Cerebellar nuclear complex (tissue), 1 donor: ENCODE measurements around the gene WDR5B.
A peak's percentile ranks its signal among the peaks of the same experiment; 100 is the strongest.

Experiments
- DNase-seq, 2 experiments: peaks; one replicate each; lab custom pipeline; 2025; lab: John Stamatoyannopoulos, UW

The WDR5B gene

DNA sequence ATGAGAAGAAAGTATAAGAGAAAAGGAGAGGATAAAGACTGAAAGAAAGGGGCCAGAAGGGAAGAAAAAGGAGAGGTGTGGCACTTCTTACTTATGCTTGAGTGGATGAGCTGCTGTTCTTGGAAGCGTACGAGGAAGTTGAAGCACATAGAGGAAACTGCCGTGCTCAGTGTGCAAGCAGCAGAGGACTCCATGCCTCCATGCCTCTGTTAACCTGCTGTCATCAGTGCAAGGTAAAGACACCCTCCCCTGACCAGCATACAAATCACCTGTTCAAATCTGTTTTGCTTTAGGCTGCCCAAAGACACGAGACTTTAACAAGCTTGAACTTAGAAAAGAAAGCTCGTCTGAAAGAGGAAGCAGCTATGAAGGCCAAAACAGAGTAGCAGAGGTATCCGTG lies 6.4 kb downstream of the WDR5B start:
- no peak for DNase-seq

DNA sequence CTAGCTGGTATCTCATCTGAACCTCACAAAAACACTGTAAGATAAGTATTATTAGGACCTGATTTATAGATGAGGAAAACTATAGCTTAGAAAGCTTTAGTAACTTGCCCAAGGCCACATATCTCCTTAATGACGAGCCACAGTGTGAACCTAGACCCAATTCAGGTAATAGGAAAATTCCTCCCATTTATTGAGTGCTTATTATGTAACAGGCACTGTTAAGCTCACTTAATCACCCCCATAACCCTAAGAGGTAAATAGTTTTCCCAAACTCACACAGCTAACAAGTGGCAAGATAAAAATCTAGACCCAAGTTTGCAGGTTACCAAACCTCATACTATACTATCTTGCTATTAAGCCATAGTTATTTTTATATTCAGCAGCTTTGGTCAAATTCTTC lies 7.9 kb downstream of the WDR5B start:
- no peak for DNase-seq

DNA sequence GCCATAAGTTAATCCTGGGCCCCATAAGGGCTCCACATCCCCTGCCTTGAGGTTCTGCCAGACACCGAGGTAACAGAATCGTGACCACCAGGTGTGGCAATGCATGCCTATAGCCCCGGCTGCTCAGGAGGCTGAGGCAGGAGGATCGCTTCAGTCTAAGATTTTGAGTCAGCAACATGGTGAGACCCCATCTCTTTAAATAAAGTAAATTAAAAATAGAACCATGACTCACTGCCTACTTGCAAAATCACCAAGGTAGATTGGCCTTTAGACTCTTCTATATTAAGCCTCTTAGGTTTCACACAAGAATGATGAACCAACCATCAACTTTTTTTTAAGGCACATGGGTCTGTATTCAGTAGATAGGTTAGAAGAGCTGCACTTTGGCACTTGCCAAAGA lies 9.7 kb downstream of the WDR5B start:
- DNase-seq = no peak

DNA sequence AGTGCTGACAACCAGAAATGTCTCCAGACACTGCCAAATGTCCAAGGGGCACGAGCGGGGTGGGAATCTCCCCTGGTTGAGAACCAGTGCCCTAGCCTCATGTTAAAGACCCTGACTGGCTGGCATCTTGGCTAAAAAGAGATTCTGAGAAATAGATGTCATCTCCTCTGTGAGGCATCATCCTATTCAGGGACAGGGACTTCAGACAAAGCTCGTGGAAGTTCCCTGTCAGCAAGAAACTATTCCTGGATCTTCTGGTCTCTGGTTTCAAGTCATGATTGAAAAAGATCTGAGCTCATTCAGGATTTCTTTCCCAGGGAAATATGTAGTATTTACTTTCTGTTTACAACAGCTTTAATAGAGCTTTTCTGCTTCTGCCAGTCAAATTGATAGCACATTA lies 10.8 kb downstream of the WDR5B start:
- no peak for DNase-seq

DNA sequence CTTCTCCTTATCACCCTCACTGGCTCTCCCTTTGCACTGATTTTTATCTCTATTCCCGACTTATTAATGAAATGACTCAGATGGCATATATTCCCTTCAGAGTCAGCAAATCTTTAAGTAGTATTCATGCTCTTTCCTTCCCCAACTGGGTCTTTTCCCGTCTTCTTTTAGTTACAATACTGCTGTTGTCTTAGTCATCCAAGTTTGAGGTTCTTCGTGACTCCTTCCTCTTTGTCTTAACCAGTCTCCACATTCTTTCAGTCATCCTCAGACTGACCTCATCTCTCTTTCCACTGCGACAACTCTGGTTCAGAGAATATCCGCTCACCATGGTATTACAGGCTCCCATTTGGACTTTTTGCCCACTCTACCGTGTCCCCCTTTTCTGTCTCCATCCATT lies 12.4 kb downstream of the WDR5B start:
- DNase-seq = no peak

DNA sequence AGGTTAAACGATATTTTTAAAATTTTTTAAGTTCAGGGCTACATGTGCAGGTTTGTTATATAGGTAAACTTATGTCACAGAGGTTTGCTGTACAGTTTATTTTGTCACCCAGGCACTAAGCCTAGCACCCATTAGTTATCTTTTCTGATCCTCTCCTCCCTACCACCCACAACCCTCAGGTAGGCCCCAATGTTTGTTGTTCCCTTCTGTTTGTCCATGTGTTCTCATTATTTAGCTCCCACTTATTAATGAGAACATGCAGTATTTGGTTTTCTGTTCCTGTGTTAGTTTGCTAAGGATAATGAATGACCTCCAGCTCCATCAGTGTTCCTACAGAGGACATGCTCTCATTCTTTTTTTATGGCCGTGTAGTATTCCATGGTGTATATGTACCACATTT lies 16.9 kb downstream of the WDR5B start:
- no peak for DNase-seq

DNA sequence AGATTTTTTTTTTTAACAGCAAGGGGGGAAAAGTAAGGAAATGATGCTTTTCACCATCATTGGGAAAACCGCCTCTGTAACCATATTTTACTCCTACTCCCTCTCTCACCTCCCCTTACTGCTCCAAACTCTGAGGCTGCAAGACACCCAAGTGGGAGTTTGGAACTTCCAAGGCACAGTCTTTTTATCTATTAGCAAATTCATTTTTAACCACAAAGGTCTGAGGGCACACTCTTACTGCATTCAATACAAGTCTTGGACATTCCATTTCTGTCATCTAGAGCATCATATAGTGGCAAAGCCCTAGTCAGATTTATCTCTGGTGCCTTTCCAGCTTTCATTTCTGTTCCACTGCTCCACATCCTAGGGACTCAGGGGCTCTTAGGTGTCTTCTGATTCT lies 18.7 kb downstream of the WDR5B start:
- DNase-seq = no peak

DNA sequence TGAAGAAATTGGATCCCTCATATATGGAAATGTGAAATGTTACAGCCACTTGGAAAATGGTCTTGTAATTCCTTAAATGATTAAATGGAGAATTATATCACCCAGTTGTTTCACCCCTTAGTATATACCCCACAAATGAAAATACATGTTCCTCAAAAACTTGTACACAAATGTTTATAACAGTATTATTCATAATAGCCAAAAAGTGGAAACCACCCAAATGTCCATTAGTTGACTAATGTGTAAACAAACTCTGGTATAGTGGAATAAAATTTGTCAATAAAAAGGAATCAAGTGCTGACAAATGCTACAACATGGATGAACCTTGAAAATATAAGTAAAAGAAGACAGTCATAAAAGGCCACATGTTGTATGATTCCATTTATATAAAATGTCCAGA lies 19.4 kb downstream of the WDR5B start:
- DNase-seq = no peak

DNA sequence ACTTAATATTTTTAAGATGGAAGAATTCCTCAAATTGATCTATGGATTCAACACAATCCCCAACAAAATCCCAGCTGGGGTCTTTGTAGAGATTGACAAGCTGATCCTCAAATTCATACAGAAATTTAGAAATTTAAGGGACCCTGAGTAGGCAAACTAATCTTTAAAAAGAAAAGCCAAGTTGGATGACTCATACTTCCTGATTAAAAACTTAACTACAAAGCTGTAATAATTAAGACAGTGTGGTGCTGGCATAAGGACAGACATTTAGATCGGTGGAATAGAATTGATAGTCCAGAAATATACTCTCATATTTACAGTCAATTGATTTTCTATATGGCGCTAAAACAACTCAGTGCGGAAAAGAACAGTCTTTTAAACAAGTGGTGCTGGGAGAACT lies 20.3 kb downstream of the WDR5B start:
- DNase-seq = no peak

DNA sequence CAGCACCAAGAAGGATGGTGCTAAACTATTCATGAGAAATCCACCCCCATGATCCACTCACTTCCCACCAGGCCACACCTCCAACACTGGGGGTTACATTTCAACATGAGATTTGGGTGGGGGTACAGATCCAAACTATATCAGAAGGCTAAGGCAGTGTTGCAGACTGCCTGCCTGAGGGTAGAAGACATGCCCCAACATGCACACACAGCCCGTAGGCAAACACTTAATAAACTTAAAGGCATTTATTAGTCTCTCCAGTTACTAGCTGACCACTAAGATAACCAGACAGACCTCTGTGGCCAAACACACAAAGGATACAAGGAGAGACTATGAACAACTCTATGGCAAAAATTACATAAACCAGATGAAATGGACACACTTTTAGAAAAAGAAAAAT lies 21.7 kb downstream of the WDR5B start:
- no peak for DNase-seq

DNA sequence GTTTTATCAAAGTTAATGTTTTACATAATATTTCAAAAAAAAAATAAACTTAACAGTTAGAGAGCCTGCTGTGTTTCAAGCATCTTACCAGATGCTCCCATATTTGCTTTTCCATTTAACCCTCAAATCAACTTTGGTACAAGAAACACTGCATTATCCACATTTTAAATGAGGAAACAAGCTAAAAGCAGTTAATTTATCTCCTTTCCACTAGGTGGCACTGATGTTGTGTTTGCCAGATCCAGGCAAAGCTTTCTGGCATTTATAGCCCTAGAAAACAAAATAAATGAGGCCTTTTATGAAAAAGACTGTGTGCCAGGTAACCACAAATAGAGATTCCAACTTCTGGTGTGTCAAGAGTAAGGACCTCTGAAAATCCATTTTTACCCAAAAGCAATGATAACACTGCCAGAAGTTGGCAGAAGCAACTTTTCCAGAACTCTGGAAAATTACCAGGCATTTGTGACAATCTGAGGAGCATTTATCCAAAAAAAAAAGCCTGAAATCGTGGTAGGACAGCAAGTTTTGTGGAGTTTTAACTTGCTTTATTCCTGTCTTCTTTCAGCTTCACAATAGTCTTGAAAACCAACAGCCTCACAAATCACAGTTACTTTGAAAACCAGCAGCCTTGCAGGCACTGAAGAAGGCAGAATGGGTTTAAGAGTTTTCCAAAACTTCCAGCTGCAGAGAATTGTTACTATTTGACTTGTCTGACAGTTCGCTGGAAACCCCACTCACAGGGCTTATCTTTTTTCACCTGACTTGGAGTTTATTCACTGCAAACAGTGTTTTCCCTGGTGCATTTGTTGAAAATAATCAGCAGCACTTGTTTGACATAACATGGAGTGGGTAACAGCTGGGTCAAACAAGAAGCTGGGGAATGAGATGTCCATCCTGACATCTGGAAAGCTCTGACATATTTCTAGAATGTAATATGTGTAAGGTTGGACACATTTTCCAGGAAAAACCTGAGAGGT lies 22.7 kb downstream of the WDR5B start:
- DNase-seq = no peak

DNA sequence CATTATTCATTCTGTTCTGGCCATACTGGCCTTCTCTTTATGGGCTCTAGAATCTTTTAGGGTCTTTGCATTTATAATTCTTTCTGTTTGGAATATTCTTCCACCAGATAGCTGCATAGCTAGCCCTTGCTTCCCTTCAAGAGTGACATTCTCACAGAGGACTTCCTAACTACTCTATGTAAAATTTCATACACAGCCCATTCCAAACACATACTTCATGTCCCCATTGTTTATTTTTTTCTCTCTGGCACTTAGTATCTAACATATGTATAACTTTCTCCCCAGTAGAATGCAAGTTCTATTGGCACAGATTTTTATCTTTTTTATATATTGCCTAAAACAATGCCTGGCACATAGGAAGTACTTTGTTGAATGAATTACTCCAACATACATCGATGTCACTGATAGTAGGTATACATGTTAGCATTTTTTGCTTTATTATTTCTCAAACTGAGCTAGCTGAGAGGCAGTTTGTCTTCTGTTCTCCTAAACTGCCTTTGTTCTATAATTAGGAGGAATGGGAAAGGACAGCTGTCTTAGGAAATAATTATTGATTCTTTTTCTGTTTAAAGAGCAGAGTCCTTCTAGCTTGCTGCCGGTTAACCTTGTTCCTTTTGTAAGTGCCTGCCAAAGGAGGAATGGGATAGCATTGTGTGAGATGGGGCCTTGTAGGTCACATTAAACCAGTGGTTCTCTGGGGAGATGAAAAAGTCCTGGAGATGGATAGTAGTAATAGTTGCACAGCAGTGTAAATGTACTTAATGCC lies 24.0 kb downstream of the WDR5B start:
- no peak for DNase-seq

DNA sequence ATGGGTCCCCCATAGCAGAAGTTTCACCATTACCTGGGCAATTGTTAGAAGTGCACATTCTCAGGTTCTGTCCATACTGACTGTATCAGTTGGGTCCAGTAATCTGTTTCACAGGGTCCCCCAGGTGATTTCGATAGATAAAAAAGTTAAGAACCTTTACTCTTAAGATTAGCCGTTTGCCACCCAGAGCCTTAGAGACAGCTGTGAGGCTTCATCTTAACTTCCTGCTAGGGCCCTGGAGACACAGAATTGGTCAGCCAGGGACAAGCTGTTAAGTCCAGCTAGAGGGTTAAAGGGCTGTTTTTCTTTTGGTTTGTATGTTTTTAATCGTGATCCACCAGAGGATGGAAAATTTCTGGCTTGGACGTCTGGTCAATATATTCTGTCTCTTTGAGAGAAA lies 25.2 kb downstream of the WDR5B start:
- no peak for DNase-seq

DNA sequence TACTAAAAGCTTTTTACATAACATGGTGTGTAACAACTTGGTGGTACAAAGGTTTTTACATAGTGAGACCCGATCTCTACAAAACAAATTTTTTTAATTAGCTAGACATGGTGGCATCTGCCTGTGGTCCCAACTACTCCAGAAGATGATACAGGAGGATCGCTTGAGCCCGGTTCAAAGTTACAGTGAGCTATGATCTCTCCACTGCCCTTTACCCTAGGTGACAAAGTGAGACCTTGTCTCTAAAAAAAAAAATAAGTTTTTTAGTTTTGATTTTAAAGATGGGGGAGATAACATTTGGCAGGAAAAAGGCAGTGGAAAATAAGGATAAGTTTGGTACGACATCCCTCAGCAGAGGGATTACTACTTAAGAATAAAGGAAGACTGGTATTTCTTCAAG lies 26.0 kb downstream of the WDR5B start:
- no peak for DNase-seq

DNA sequence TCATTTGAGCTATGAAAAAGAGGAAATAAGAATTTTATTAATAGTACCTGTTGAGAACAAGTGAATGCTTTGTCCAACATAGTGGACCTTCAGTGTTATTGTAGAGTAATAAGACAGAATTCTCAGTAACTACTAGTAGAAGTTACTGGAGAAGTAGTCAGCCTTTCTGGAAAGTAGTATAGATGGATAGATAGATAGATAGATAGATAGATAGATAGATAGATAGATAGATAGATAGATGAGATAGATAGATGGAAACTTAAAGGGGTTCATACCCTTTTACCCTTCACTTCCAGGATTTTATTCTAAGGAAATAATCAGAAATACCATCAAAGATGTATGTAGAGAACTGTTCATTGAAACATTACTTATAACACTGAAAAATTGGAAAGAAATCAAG lies 26.7 kb downstream of the WDR5B start:
- DNase-seq = no peak

DNA sequence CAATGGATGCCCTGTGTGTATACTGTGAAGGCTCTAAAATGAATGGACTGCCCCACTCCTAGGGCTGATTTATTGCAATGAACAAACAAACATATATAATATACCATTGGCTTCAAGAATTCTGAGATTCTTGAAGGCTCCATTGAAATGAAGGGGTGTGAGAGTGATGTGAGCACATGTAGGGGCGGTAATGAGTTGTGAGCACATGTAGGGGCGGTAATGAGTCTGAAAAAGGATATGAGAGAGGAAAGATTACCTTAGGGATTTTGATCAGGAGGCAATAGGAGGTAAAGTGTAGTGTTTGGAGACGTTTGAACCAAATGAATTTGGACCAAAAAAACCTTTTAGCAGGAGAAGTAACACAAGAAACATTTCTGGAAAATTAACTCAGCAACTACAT lies 28.2 kb downstream of the WDR5B start:
- no peak for DNase-seq

DNA sequence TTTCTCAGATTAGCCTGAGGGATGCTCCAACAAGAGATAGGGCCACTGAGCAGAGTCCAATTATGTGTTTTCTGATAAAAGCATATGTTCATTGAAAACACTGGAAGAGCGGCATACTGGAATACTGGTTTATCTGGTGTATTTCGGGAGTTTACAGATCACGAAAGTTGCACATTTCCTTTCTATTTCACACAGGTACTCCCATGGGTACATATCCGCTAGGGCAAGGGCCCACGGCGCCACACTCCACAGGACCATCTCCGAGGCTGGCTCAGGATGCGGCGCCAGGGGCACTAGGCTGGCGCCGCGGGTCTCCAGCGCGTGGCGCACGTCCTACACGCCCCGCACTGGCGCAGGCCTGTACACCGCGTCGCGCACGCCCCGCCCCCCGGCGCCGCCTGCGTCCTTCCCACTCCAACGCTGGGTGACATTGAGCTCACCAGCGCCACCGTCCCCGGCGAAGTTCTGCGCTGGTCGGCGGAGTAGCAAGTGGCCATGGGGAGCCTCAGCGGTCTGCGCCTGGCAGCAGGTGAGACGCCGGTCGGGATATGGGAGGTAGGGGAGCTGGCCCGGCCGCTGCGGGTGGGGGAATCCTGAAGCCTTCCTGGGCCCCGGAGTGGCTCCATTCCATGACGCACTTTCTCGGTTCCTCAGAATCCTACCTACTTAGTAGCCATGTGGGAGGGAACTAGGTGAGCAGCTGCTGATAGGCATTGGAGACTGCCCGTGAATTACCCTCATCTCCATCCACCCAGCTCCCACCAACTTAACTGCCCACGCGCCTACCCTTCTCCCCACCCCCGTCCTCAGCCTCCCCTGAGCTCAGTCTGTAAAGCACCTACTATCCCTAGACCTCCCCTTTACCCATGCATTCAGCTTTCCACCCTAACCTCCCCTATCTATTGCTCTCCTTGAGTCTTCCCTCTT lies 31.8 kb downstream of the WDR5B start, which contains the start of gene FAM162A:
FAM162A (plus strand) TSS at position 412 of the 927 bp plus-strand sequence; CDS start at position 496, 84 bp downstream.
- DNase-seq = peak; percentile 58 to 62

DNA sequence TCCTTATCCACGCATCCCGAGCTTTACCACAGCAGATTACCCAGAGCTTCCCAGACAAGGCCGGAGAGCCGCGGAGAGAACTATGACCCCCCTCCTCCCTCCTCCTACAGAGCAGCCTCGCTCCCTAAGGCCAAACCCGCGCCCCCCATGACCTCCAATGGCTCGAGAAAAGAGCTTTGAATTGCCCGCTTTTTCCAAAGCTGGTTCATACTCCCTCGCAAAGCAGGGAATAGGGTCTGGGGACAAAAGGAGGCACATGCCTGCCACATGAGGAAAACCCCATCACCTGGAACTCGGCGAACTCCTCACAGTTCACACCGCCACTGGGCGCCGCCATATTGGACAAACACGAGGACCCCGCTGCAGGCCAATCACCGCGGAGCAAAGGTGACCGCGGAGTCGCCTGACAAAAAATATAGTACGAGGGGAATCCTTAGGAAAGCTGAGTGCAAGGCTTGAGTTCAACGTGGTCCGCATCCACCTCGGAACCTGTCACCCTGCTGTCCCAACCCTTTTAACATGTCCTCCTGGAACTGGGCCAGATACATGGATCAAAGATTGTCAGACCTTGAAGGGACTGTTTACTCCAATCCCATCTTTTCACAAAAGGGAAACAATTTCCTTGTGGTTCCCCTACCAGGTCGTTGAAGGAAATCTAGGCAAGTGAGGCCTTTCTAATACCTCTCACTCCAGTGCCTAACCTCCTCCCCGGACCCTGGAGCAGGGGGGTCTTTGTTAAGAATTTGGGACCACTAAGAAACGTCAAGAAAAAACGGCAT lies 32.8 kb downstream of the WDR5B start, which contains the start of gene MIX23:
MIX23 (minus strand) TSS at position 344 of the 779 bp plus-strand sequence; CDS start at position 337, 7 bp downstream.
- peak in 1 of 2 experiments; percentile 67 for DNase-seq

DNA sequence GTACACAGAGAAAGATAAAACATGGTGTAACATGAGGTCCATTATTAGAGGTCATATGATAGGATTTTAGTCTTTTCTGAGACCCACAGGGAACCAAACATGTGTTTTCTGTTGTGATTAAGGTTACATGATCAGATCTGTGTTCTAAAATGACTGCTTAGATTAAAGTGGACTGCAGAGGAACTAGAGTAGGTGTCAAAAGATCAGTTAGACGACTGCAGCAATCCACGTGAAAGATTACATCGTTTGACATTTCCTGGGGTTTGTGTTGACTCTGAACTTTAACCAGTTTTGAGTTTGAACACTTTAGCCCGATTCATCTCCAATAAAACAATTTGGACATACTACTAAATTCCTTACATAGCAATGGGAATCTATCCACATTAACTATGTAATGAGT lies 37.9 kb downstream of the WDR5B start:
- no peak for DNase-seq

DNA sequence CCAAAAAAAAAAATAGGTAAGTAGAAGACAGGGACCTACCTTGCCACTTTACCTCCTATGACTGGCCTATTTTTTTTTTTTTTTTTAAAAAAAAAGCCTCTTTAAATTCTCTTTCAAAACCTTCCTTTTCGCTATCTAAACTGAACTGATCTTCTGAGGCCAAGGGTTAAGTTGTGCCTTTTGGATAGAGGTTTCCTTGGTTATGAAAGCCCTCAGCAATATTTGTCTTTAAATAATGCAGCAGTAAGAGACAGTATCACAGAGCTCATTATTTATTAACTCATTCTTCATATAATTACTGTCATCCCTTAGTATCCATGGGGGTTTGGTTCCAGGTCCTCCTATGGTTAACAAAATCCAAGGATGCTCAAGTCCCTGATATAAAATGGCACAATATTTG lies 41.8 kb downstream of the WDR5B start:
- no peak for DNase-seq

DNA sequence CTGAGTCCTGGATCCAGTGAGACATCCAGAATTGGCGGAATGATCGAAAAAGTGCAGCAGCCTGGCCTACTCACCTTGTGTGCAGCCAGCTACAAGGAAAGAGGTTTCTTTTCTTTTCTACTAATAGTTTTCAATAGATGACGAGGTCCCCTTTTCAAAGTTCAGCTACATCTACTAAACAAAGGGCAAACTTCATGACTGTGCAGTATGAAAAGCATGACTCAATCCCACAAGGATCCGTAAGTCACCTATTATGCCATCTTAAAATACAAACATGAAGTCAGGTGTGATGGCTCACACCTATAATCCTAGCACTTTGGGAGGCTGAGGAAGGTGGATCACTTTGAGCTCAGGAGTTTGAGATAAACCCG lies 49.5 kb downstream of the WDR5B start:
- DNase-seq = no peak
